ENCODE results near the gene CLCC1. TPM values are rescaled to one million over a fixed set of nuclear protein-coding genes. Genes with fewer than 3 reads are reported as not detected.
"Not testable (repeated sequence)": the region's sequence is repeated elsewhere in the genome, so short reads cannot be mapped to it uniquely, and the experiment has no call there.

CLCC1 gene
- 45.7 and 46.4 TPM in 2 replicates for total RNA-seq

- DNase-seq (ENCODE audit: low read depth), result peak; percentile 79
These were observed at the start of gene CLCC1 for GRCh38 chr1:108963052-108963686. TSS of gene CLCC1 (minus strand) at chr1:108963484. CDS start at chr1:108950437, 13,047 bp downstream.

GRCh38 chr1:109011335-109011734, 48.1 kb upstream of the CLCC1 start:
- DNase-seq (ENCODE audit: low read depth), result no peak

GRCh38 chr1:108996622-108997021, 33.3 kb upstream of the CLCC1 start:
- DNase-seq (ENCODE audit: low read depth), result not testable (repeated sequence)

- no peak for DNase-seq (ENCODE audit: low read depth)
These were observed 19.8 kb upstream of the CLCC1 start for GRCh38 chr1:108983114-108983513.

- no peak for DNase-seq (ENCODE audit: low read depth)
These were observed 13.4 kb upstream of the CLCC1 start for GRCh38 chr1:108976658-108977057.

DNA sequence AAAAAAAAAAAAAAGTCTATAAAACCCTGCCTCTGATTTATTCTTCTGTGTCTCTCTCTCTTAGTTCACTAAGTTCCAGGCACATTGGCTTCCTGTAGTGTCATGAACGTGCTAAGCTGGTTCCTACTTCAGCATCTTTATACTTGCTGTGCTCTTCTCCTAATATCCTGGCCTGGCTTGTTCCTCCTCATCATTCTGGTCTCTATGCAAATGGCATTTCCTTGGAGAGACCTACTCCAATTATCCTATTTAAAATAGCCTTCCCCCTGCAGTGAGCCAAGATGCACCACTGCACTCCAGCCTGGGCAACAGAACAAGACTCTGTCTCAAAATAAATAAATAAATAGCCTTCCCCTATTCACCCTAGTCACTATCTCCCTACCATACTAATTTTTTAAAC, 9.7 kb upstream of the CLCC1 start:
- DNase-seq (ENCODE audit: low read depth), result no peak

DNA sequence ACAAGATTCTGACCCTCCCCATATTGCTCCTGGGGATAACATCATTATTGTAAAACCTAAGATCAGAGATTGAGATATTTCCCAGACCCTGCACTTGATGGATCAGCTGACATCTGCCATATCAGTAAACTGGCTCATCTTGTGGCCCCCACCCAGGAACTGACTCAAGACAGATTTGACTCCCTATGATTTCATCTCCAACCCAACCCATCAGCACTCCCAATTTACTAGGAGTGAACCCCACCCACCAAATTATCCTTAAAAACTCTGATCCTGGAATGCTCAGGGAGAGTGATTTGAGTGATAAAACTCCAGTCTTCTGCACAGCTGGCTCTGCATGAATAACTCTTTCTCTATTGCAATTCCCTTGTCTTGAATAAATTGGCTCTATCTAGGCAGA, 6.1 kb upstream of the CLCC1 start:
- no peak for DNase-seq (ENCODE audit: low read depth)

- no peak for DNase-seq (ENCODE audit: low read depth)
These were observed 618 bp downstream of the CLCC1 start for GRCh38 chr1:108962681-108963051.

GRCh38 chr1:108961752-108962486, 1.4 kb downstream of the CLCC1 start:
- no peak for DNase-seq (ENCODE audit: low read depth)

DNA sequence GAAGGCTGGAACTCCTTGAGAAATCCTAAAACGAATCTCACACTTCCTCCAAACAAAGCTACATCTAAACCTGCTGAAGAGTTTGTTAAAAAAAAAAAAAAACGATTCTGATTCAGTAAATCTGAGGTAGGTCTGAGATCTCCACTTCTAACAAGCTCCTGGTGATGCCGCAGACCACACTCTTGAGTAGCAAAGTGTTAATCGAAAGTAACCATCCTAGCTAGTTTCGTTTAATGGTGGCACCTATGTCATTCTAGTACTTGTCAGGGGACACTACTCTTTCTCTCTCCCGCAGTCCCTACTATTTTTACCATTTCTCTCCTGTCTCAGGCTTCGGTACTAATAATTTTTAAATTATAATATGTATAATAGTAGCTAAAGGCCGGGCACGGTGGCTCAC, 2.1 kb downstream of the CLCC1 start:
- DNase-seq (ENCODE audit: low read depth), result no peak

DNA sequence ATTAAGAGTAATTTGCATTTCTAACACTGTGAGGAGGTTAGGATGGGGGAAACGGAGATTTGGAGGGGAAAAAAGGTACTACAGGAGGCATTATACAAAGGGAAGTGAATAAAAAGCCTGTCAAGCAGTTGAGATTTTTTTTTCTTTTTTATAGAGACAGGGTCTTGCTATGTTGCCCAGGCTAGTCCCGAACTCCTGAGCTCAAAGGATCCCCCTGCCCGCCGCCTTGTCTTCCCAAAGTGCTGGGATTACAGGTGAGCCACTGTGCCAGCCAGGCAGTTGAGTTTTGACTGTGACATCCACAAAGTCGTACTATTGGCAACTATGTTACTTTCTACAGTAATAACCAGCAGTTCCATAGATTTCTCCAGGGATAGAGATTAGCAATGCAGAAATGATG, 2.6 kb downstream of the CLCC1 start:
- DNase-seq (ENCODE audit: low read depth), result no peak

- no peak for DNase-seq (ENCODE audit: low read depth)
These were observed 5.4 kb downstream of the CLCC1 start for GRCh38 chr1:108957888-108958287.

DNA sequence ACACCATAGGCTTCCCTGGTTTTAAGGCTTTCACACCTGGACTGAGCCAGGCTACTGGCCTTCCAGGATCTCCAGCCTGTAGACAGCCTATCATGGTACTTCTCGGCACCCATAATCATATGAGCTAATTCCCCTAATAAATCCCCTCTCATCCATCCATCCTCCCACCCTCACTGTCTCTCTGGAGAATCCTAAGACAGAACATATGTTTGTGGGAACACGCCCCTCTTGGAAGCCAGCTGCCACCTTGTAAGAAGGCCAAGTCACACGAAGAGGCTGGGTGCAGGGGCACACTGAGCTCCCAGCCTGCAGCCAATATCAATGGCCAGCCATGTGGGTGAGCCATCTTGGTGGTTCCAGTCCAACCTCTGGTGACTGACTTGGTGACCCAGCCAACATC, 7.4 kb downstream of the CLCC1 start:
- no peak for DNase-seq (ENCODE audit: low read depth)

DNA sequence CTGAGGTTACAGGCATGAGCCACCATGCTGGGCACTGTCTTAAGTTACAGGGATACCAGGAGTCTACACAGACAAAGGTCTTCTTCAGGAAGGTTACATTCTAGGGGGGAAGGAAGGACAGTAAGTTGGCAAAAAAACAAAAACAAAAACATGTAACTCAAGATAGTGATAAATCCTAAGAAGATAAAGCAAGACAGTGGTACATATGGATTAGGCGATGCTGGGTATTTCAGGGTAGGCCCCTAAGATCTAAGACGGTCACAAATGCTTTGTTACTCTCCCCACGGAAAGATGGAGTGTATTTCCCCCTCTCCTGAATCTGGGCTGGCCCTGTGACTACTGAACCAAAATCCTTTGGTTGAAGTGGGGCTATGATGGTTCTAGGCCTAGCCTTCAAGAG, 8.2 kb downstream of the CLCC1 start:
- DNase-seq (ENCODE audit: low read depth), result no peak

GRCh38 chr1:108953452-108953851, 9.8 kb downstream of the CLCC1 start:
- no peak for DNase-seq (ENCODE audit: low read depth)

GRCh38 chr1:108951242-108951641, 12.0 kb downstream of the CLCC1 start:
- no peak for DNase-seq (ENCODE audit: low read depth)

- DNase-seq (ENCODE audit: low read depth), result no peak
These were observed 14.2 kb downstream of the CLCC1 start for GRCh38 chr1:108949044-108949443.

GRCh38 chr1:108947871-108948525, 15.3 kb downstream of the CLCC1 start:
- DNase-seq (ENCODE audit: low read depth), result no peak

DNA sequence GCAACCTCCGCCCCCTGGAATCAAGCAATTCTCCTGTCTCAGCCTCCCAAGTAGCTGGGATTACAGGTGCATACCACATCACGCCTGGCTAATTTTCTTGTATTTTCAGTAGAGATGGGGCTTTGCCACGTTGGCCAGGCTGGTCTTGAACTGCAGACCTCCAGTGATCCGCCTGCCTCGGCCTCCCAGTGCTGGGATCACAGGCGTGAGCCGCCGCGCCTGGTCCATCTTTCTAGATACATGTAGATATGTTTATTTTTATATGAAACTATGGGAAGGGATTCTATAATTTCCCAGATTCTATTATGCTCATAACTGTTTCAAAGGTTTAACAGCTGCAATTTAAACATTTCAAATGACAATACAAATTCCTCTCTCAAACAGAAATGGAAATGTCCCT, 27.1 kb downstream of the CLCC1 start:
- no peak for DNase-seq (ENCODE audit: low read depth)

- DNase-seq (ENCODE audit: low read depth), result no peak
These were observed 29.3 kb downstream of the CLCC1 start for GRCh38 chr1:108933944-108934343.

DNA sequence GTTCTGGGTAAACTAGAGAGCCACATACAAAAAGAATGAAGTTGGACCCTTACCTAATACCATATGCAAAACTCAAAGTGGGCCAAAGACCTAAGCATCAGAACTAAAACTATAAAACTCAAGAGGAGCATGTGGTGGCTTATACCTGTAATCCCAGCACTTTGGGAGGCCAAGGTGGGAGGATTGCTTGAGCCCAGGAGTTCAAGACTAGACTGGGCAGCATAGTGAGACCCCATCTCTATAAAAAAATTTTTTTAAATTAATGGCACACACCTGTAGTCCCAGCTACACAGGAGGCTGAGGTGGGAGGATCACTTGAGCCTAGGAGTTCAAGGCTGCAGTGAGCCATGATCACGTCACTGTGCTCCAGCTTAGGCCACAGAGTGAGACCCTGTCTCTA, 35.7 kb downstream of the CLCC1 start:
- DNase-seq (ENCODE audit: low read depth), result not testable (repeated sequence)

GRCh38 chr1:108925920-108926319, 37.4 kb downstream of the CLCC1 start:
- DNase-seq (ENCODE audit: low read depth), result no peak

GRCh38 chr1:108916788-108917187, 46.5 kb downstream of the CLCC1 start:
- DNase-seq (ENCODE audit: low read depth), result no peak
